HG03280 (cell line): Measurements from ENCODE around the gene LILRB3.
"Not testable (repeated sequence)": the region's sequence is repeated elsewhere in the genome, so short reads cannot be mapped to it uniquely, and the experiment has no call there.

Source experiments
- ATAC-seq: cut with Tn5 transposase; IDR thresholded peaks from one replicate; pipeline ENCODE4 v1.9.1; 2021; ENCODE audit warnings: mild to moderate bottlenecking, moderate library complexity; ENCODE audit not compliant: unreplicated experiment

LILRB3 gene

GRCh38 chr19:54222474-54223276 lies at the start of gene LILRB3:
TSS of gene LILRB3 (minus strand) at chr19:54223007. CDS start at chr19:54222976, 31 bp downstream.
- ATAC-seq = not testable (repeated sequence)

DNA sequence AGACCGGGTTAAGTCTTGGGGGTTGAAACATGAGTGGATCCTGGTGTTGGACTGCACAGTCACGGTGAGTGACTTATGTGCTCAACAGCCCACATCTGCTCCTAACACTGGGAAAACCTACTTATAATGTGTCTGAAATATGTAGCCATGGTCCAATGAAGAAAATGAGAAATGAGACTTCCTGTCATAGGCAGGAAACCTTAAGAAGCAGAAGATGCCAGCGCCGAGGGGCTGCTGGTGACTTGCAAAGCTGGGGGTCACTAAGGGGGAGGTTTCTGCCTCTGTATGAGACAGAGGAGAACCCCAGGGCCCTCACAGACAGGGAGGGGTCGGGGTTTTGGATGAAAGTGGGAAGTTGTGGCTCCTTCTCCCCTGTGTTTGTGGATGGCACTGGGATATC lies 49.4 kb upstream of the LILRB3 start:
- not testable (repeated sequence) for ATAC-seq

GRCh38 chr19:54271587-54271986 lies 48.8 kb upstream of the LILRB3 start:
- ATAC-seq = not testable (repeated sequence)

GRCh38 chr19:54271106-54271505 lies 48.3 kb upstream of the LILRB3 start:
- no peak for ATAC-seq

DNA sequence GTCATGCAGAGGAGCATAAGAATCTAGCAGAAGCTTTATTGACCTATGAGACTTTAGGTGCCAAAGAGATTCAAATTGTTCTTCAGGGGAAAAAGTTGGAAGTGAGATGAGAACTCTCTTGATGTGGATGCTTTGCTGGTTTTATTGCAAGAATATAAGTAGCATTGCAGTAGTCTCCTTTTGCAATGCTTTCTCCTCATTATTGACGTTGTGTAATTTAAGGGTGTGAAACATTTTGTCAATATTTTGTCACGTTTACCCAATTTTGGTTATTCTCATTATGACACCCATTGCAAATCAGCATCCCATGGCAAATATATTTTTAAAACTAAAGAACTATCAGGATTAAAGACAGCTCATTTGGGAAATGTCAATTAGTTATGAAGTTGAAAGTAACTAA lies 46.1 kb upstream of the LILRB3 start:
- ATAC-seq = no peak

DNA sequence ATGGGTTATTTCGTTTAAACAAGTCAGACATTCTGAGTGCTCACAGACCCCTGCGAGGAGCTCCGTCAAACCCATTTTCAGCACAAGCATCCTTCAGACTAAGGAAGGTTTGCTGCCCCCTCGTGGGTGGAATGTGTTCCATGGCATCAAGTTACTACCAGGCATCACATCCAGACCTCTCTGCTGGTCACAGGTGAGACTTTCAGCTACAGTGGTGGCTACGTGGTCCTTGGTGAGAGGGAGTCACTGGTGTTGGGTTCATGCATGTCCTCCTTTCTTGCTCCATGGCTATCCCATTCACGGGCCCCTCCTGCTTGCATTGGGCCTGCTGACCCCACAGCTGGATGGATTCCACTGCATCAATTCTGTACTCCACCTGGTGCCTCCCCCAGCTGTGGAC lies 43.3 kb upstream of the LILRB3 start:
- no peak for ATAC-seq

DNA sequence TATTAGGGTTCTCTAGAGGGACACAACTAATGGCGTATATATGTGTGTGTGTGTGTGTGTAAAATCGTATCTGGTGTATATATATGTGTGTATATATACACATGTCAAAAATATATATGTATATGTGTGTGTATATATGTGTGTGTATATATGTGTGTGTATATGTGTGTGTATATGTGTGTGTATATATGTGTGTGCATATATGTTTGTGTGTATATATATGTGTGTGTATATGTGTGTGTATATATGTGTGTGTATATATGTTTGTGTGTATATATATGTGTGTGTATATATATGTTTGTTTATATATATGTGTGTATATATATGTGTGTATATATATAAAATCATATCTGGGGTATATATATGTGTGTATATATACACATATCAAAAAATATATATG lies 39.7 kb upstream of the LILRB3 start:
- ATAC-seq = no peak

DNA sequence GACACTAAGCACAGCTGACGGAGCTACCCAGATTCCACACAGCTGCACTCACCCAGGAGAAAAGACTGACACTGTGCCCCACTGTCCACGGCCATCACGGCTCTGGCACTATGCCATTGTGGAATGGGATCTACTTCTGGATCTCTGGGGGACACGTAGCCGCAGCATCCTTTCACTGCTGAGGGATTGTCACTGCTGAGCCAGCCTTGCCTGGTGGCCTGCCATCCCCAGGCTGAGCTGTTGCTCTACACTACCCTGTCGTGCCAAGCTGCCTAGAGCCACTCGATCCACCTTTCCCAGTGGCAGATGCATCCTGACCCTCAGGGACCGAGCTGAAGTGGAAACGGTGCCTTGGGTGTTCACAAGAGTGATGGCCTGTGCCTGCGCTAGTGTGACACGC lies 39.3 kb upstream of the LILRB3 start:
- ATAC-seq = no peak

GRCh38 chr19:54257116-54257480 lies 34.3 kb upstream of the LILRB3 start, which contains the start of gene LILRB5:
TSS of gene LILRB5 (minus strand) at chr19:54257273. CDS start at chr19:54257193, 80 bp downstream.
- no peak for ATAC-seq

DNA sequence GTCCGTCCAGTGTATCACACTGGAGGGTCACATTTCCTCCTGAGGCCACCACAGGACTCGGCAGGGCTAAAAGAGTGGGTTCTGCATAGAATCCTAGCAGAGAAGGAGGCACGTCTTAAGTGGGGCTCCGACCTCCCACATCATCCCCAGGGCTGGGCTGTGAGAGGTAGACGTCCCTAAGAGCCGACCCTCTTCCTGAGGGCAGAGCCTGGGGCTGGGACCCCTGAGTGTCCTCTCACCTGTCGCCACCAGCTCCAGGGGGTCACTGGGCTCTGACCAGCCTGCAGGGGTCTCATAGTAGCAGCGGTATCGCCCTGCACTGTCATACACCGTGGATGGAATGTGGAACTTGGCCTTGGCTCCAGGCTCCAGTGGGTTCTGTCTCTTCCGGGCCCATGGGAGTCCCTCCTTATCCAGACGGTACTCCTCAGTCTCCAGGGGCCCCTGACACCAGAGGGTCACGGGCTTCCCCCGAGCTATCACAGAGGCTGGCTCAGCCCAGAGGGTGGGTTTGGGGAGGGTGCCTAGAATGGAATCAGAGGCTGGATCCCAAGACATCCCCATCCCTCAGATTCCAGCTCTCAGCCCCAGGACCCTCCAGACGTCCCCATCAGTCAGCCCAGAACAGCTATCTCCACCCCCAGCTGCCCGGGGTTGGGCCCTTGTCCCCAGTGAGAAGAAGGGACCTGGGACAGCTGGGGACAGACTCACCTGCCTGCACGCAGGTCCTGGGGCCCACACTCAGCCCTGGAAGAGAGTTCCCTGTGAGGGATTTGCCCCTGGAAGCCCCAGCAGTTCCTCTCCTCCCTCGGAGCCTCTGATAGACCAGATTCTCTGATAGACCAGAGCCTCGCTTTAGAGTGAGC lies 33.7 kb upstream of the LILRB3 start:
- no peak for ATAC-seq

DNA sequence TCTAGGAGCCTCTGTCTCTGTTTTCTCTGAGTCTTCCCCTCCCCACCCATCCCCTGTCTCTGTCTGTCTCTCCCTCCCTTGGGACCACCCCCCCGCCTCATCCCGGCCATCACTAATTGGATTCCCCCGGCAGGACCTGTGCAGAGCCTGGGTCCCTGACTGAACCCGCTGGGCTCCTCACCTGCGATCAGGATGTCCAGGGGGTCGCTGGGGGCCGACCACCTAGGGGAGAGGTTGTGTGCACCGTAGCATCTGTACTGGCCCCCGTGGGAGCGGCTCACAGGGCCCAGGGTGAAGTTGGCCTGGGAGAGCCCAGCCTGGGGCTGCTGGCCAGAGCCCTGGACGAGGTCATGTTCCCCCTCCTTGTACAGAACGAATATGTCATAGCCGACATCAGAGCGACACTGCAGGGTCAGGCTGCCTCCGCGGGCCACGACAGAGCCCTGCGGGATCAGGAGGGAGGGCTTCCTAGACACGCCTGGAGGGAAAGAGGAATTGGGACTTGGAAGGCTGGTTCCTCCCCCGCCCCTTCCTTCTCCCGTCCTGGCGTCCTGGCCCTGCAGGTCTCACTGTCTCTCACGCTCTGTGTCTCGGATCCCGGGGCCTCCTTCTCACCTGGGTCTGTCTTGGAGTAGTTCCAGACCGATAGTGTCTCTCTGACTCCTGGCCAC lies 32.4 kb upstream of the LILRB3 start:
- ATAC-seq = no peak

- ATAC-seq = no peak
Measured at GRCh38 chr19:54254195-54254906, 31.5 kb upstream of the LILRB3 start.

DNA sequence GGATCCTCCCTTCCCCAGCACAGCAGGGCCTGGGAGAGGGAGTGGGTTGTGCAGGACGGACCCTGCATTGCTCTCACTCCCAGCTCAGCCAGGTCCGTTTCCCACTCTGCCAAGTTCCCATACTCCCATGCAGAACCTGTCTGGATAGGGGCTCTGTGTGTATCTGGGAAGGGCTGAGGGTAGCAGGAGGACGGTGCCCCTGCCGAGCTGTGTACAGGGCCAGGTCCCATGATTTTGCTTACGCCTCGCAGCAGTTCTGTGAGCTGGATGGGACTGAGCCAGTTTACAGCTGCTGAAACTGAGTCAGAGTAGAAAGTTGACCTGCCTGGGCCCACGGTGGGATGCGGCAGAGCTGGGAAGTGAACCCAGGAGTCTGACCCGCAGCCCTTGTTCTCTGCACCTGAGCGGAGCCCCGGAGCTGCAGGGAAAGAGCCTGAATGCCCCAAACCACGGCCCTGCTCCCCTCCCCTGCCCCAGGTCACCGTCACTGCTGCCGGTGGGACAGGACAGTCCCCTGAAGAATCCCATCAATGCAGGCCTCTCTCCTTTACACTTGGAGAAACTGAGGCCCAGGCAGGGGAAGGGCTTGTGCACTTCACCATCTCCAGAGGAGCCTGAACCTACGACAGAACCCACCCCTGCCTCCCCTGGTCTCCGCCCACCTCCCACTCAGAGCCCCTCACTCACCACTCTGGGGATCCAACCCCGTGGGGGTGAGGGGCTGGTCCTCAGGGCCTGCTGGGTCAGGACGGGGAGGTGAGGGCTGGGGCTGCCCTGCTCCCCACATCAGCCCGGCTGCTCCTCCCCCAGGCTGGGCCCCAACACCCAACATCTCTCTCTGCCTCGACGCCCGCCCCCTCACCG lies 30.8 kb upstream of the LILRB3 start:
- ATAC-seq = no peak

DNA sequence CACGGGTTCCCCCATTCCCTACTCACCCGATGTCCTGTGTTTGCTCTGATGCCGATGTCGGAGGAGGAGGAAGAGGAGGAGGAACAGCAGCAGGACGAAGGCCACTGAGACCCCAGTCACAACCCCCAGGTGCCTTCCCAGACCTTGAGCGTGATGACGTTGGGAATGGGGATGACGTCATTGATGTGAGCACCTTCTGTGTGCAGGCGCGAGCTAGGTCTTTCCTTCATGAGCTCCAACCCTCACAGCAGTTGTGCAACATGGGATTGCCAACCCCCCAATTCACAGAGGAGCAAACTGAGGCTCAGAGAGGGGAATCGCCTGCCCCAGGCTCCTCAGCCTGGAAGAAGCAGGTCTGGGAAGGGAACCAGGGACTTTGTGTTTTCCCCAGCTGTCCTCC lies 30.0 kb upstream of the LILRB3 start:
- no peak for ATAC-seq

DNA sequence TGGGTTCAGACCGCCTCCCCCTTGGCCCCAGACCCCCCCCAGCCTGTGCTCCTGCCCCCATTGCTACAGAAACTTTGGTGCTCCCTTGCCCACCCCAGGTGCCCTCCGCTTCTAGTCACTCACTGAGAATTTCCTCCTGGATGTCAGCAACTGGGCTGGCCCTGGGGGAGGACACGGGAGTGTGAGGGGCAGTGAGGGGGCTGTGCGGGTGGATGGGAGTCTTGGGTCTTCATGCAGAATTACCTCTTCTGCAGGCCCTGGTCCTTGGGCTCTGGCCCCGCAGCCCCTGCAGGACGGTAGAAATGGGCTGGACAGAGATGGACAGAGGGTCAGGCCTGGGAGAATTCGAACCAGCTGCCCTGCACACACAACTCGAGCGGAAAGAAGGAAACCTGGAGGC lies 29.4 kb upstream of the LILRB3 start:
- ATAC-seq = no peak

DNA sequence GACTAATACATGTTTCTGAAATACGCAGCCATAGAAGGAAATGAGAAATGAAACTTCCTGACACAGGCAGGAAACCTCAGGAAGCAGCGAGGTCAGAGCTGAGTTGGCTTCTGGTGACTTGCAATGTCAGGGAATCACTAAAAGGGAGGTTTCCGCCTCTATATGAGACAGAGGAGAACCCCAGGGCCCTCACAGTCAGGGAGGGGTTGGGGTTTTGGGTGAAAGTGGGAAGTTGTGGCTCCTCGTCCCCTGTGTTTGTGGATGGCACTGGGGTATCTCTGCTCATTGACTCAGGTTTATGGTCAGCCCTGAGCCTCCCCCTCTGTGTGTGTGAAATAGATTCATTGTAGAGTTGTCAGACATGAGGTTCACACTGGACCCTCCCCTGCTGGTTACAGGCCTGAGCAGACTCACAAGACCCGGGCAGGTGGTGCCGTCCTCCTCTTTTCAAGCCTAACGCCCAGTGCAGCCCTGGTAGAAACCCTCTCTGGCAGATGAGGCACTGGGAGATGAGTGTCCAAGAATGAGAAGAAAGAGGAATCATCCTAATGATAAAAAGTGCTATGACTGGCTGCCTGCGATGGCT lies 25.3 kb upstream of the LILRB3 start:
- ATAC-seq = no peak

- ATAC-seq = no peak
Measured at GRCh38 chr19:54247106-54247930, 24.5 kb upstream of the LILRB3 start.

DNA sequence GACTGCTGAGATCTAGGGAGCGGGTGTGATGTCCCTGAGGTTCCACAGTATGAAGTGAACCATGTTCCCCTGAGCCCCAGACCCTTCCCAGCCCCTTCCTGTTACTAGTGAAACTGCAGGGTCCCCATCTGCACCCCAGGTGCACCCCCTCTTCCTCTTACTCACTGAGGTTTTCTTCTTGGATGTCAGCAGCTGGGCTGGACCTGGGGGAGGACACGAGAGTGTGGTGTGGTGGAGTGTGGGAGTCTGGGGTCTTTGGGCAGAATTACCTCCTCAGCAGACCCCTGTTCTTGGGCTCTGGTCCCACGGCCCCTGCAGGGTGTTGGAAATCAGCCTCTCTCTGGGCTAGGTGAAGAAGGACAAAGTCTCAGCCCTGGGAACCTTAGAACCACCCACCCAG lies 23.1 kb upstream of the LILRB3 start:
- no peak for ATAC-seq

DNA sequence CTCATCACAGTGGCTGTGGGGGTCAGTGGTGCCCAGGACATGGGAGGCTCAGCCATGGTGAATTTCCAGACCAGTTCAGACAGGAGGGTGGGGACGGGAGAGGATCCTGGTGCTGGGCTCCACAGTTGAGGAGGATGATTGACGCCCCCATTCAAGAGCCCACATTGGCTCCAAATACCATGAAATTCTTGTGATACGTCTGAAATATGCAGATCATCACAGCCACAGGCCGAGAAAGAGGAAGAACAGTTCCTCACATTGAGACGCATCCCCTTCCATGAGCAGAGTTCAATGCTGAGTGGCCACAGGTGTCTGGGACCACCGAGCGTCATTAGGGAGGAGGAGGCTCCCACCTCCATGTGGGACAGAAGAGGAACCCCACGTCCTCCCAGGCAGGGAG lies 21.0 kb upstream of the LILRB3 start:
- ATAC-seq = not testable (repeated sequence)
